ENCODE results near the gene ZBTB43.

Gene ZBTB43

DNA sequence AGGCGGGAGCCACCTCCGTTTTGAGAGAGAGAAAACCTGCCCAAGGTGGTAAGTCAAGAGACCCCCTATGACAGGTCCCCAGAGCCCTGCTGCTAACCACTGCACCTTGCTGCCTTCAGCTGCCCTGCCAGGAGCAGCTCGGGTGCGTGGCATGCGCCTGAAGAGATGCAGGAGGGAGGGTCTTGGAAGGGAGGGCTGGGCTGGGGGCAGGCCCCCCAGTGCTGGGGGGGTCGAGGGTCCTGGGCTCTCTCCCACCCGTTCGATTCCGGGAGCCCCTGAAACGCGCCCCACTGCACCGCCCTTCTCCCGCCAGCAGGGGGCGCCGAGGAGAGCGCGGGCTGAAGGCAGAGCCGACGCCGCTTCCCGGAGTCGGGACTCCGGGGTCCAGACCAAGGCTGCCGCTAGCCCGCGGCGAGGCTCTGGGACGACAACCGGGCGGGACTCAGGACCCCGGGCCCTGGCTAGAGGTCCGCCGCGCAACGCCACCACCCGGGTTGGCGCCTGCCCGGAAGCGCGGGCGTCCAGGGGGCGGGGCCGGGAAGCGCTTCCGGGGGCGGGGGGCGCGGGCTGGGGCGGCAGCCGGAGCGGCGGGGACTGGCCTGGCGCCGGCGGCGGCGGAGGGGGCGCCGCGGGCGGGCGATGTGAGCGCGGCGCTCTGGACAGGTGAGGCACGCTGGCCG, 55.4 kb downstream of the ZBTB43 start, which contains the start of gene ZBTB34:
ZBTB34 (plus strand) TSS at position 563 of the 680 bp plus-strand sequence. CDS start 18,761 bp downstream, outside the sequence.
- Histone ChIP-seq H2BK120ac (ENCODE audit: low read depth, low read length) (peak within 1 kb of the TSS; percentile 38), H4K8ac (ENCODE audit: low read depth, low read length) (no peak within 1 kb of the TSS), H3K79me1 (ENCODE audit: low read depth, low read length) (no peaks in the 10 kb centered on the region), H3K9me3 (replicated peaks in 1 of 2; ENCODE audit: control insufficient read depth in 2 of 2, insufficient read depth in 1 of 2, low read depth in 1 of 2, low read length in 2 of 2) (no peaks in the 10 kb centered on the region), H2BK15ac (ENCODE audit: low read length) (no peak within 1 kb of the TSS), H3K9ac (ENCODE audit: low read depth, low read length, poor library complexity) (peak within 1 kb of the TSS; percentile 88), H3K4me2 (ENCODE audit: insufficient read depth, low read length, poor library complexity, severe bottlenecking) (peak within 1 kb of the TSS; percentile 99), H2AFZ (ENCODE audit: low read length) (peak within 1 kb of the TSS; percentile 99), H3K14ac (ENCODE audit: low read length) (peak within 1 kb of the TSS; percentile 40), H3K27me3 (ENCODE audit: control insufficient read depth in 3 of 3, insufficient read depth in 3 of 3, low read depth in 1 of 3, low read length in 3 of 3) (peaks cover 0 to 30% (median 0%) of the 10 kb centered on the region in 3 experiments), H4K91ac (ENCODE audit: low read depth, low read length, poor library complexity) (no peak within 1 kb of the TSS), H2BK5ac (ENCODE audit: low read length) (no peak within 1 kb of the TSS), H2AK5ac (ENCODE audit: low read depth, low read length) (peak within 1 kb of the TSS; percentile 3), H3K27ac (replicated peaks; ENCODE audit: low read length) (peak within 1 kb of the TSS; percentile 90), H3K4me1 (ENCODE audit: control insufficient read depth in 2 of 2, insufficient read depth in 1 of 2, low read depth in 1 of 2, low read length in 2 of 2) (peaks cover 11% of the 10 kb centered on the region in 2 donors), H3K23ac (ENCODE audit: low read depth, low read length, poor library complexity) (peak within 1 kb of the TSS; percentile 65), H3K4me3 (ENCODE audit: low read length in 2 of 2) (peak within 1 kb of the TSS; percentile 78 to 95), H3K4ac (ENCODE audit: low read length) (no peak within 1 kb of the TSS), H3K36me3 (replicated peaks in 1 of 2; ENCODE audit: control insufficient read depth in 2 of 2, insufficient read depth in 2 of 2, low read length in 2 of 2) (peaks cover 2 to 24% of the 10 kb centered on the region in 2 donors), H3K18ac (ENCODE audit: low read length) (peak within 1 kb of the TSS; percentile 97), H2BK12ac (ENCODE audit: low read length) (no peak within 1 kb of the TSS)
- no CpG with 5 or more reads among the region's 67 CpGs for WGBS, 2 donors (ENCODE audit: extremely low coverage in 2 of 2, insufficient read length in 2 of 2, insufficient replicate concordance in 1 of 2)
- peak; percentile 73 for DNase-seq (ENCODE audit: low spot score)

DNA sequence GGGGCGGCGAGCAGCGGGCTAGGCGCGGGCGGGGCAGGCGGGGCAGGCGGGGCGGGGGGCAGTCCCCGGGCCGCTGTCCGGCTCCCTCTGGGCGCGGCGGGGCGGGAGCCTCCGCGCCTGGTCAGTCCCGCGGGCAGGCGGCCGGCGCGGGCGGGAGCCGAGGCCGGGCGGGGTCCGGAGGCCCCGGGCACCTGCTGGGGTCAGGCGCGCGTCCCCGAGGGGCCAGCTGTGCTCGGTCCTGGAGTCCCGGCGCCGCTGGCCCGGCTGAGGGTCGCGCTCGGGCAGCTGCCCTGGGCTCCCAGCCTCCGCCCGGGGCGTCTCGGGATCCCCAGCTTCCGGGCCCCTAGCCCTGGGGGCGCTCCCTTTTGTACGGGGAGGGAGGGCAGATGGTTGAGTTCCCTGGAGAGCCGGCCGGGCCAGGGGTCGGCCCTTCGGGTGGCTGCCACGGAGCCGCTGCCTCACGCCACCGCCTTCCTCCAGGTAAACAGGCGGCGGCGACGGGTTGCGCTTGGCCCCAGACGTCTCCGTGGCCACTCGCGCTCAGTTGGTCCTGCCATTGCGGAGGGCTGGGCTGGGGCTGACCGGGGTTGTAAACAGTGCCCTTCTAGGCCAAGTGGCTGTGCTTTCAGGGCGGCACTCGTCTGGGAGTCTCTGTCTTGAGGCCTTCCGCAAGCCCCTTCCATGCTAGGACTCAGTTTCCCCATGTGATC, 56.1 kb downstream of the ZBTB43 start:
- Histone ChIP-seq H2BK120ac (ENCODE audit: low read depth, low read length) (peak overlapping the region; percentile 38), H2BK12ac (ENCODE audit: low read length) (no peak overlapping the region), H3K79me1 (ENCODE audit: low read depth, low read length) (no peaks in the 10 kb centered on the region), H3K4me3 (ENCODE audit: low read length in 2 of 2) (peak overlapping the region; percentile 78 to 95), H3K4me1 (ENCODE audit: control insufficient read depth in 2 of 2, insufficient read depth in 1 of 2, low read depth in 1 of 2, low read length in 2 of 2) (peaks cover 11% of the 10 kb centered on the region in 2 donors), H3K23ac (ENCODE audit: low read depth, low read length, poor library complexity) (peak overlapping the region; percentile 45), H3K27me3 (ENCODE audit: control insufficient read depth in 3 of 3, insufficient read depth in 3 of 3, low read depth in 1 of 3, low read length in 3 of 3) (peaks cover 0 to 27% (median 0%) of the 10 kb centered on the region in 3 experiments), H3K9ac (ENCODE audit: low read depth, low read length, poor library complexity) (peak overlapping the region; percentile 83), H4K8ac (ENCODE audit: low read depth, low read length) (no peak overlapping the region), H2AFZ (ENCODE audit: low read length) (peak overlapping the region; percentile 99), H4K91ac (ENCODE audit: low read depth, low read length, poor library complexity) (no peak overlapping the region), H3K27ac (replicated peaks; ENCODE audit: low read length) (peak overlapping the region; percentile 20), H3K18ac (ENCODE audit: low read length) (peak overlapping the region; percentile 85), H2BK15ac (ENCODE audit: low read length) (no peak overlapping the region), H3K4ac (ENCODE audit: low read length) (no peak overlapping the region), H3K9me3 (replicated peaks in 1 of 2; ENCODE audit: control insufficient read depth in 2 of 2, insufficient read depth in 1 of 2, low read depth in 1 of 2, low read length in 2 of 2) (no peaks in the 10 kb centered on the region), H2AK5ac (ENCODE audit: low read depth, low read length) (no peak overlapping the region), H3K14ac (ENCODE audit: low read length) (peak overlapping the region; percentile 40), H3K4me2 (ENCODE audit: insufficient read depth, low read length, poor library complexity, severe bottlenecking) (peak overlapping the region; percentile 99), H2BK5ac (ENCODE audit: low read length) (no peak overlapping the region), H3K36me3 (replicated peaks in 1 of 2; ENCODE audit: control insufficient read depth in 2 of 2, insufficient read depth in 2 of 2, low read length in 2 of 2) (peaks cover 2 to 30% of the 10 kb centered on the region in 2 donors)
- no peak for DNase-seq (ENCODE audit: low spot score)
- WGBS, 2 donors (ENCODE audit: extremely low coverage in 2 of 2, insufficient read length in 2 of 2, insufficient replicate concordance in 1 of 2), result no CpG with 5 or more reads among the region's 71 CpGs

GRCh38 chr9:126861707-126862103, 56.9 kb downstream of the ZBTB43 start:
- H3K23ac ChIP-seq (ENCODE audit: low read depth, low read length, poor library complexity), result no peak overlapping the region
- peaks cover 0 to 21% (median 0%) of the 10 kb centered on the region in 3 experiments for H3K27me3 ChIP-seq (ENCODE audit: control insufficient read depth in 3 of 3, insufficient read depth in 3 of 3, low read depth in 1 of 3, low read length in 3 of 3)
- no peak overlapping the region for H3K9ac ChIP-seq (ENCODE audit: low read depth, low read length, poor library complexity)
- no peak overlapping the region for H2BK15ac ChIP-seq (ENCODE audit: low read length)
- peaks cover 2 to 38% of the 10 kb centered on the region in 2 donors for H3K36me3 ChIP-seq (replicated peaks in 1 of 2; ENCODE audit: control insufficient read depth in 2 of 2, insufficient read depth in 2 of 2, low read length in 2 of 2)
- H2AFZ ChIP-seq (ENCODE audit: low read length), result no peak overlapping the region
- H2BK120ac ChIP-seq (ENCODE audit: low read depth, low read length), result no peak overlapping the region
- WGBS, 2 donors (ENCODE audit: extremely low coverage in 2 of 2, insufficient read length in 2 of 2, insufficient replicate concordance in 1 of 2), result no CpG with 5 or more reads among the region's 3 CpGs
- H4K91ac ChIP-seq (ENCODE audit: low read depth, low read length, poor library complexity), result no peak overlapping the region
- H3K79me1 ChIP-seq (ENCODE audit: low read depth, low read length), result no peaks in the 10 kb centered on the region
- DNase-seq (ENCODE audit: low spot score), result no peak
- H2AK5ac ChIP-seq (ENCODE audit: low read depth, low read length), result no peak overlapping the region
- peaks cover 0 to 2% of the 10 kb centered on the region in 2 donors for H3K9me3 ChIP-seq (replicated peaks in 1 of 2; ENCODE audit: control insufficient read depth in 2 of 2, insufficient read depth in 1 of 2, low read depth in 1 of 2, low read length in 2 of 2)
- H3K4me1 ChIP-seq (ENCODE audit: control insufficient read depth in 2 of 2, insufficient read depth in 1 of 2, low read depth in 1 of 2, low read length in 2 of 2), result peaks cover 11% of the 10 kb centered on the region in 2 donors
- H2BK12ac ChIP-seq (ENCODE audit: low read length), result no peak overlapping the region
- H3K4ac ChIP-seq (ENCODE audit: low read length), result no peak overlapping the region
- H3K4me2 ChIP-seq (ENCODE audit: insufficient read depth, low read length, poor library complexity, severe bottlenecking), result peak overlapping the region; percentile 99
- H2BK5ac ChIP-seq (ENCODE audit: low read length), result no peak overlapping the region
- no peak overlapping the region for H3K27ac ChIP-seq (replicated peaks; ENCODE audit: low read length)
- no peak overlapping the region for H3K14ac ChIP-seq (ENCODE audit: low read length)
- H3K4me3 ChIP-seq (ENCODE audit: low read length in 2 of 2), result peak overlapping the region in 1 of 2 donors; percentile 78
- H3K18ac ChIP-seq (ENCODE audit: low read length), result no peak overlapping the region
- H4K8ac ChIP-seq (ENCODE audit: low read depth, low read length), result no peak overlapping the region
